ENCODE data around the gene GH1. TPM values are rescaled to one million over a fixed set of nuclear protein-coding genes. Genes with fewer than 3 reads are reported as not detected.
"Not testable (repeated sequence)": the region's sequence is repeated elsewhere in the genome, so short reads cannot be mapped to it uniquely, and the experiment has no call there.

Gene GH1
- total RNA-seq, 2 experiments from 2014 or later, result not detected

- DNase-seq; H3K36me3 Mint-ChIP-seq (ENCODE audit: low read depth); H3K27me3 Mint-ChIP-seq; H3K27ac Mint-ChIP-seq; H3K4me3 Mint-ChIP-seq; H3K4me1 Mint-ChIP-seq; H3K9me3 Mint-ChIP-seq; POLR2A ChIA-PET: not testable (repeated sequence)
- CTCF ChIA-PET, result interaction anchor here (0.6 kb wide), 1 partner anchor 14 kb away, joined by 3 read pairs; no protein-coding TSS in a partner anchor
Observed at GRCh38 chr17:63878413-63878812, 40.2 kb downstream of the GH1 start.

DNA sequence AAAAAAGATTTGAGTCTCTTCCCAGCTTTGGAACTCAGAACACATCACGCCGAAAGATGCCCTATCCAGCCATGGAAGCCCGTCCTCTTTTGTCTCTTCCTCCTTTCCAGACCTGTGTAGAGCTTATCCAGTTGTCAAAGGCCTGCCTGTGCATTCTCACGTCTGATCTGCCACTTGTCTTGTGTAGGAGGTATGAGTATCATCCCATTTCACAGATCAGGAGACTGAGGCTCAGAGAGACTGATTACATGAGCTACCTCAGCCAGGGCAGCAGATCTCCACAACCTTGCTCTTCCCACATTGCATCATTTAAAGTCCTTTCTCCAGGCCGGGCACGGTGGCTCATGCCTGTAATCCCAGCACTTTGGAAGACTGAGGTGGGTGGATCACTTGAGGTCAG lies 43.9 kb downstream of the GH1 start:
- CTCF ChIA-PET; H3K9me3 Mint-ChIP-seq; H3K27ac Mint-ChIP-seq; POLR2A ChIA-PET; H3K4me1 Mint-ChIP-seq; DNase-seq; H3K36me3 Mint-ChIP-seq (ENCODE audit: low read depth); H3K4me3 Mint-ChIP-seq: not testable (repeated sequence)
- peaks cover 16% of the 10 kb centered on the region for H3K27me3 Mint-ChIP-seq

DNA sequence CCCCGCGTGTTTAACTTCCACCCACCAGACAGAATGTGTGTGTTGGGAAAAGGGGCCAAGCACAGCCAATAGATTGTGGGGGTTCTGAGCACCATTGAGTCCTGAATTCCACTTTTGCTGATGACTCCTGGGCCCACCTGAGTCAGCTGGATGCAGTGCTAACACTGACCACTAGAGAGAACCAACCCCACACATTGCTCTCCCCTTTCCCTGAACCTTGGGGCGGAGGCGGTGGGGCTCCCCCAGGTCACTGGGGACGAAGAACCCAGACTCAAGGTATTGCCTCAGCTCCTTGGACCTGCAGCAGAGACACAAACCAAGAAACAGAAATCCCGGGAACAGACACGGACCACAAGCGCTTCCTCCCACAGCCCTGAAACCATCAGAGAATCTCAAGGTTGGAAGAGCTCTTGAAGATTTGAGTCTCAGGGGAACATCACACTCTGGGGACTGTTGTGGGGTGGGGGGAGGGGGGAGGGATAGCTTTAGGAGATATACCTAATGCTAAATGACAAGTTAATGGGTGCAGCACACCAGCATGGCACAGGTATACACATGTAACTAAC lies 44.5 kb downstream of the GH1 start:
- DNase-seq; H3K4me3 Mint-ChIP-seq; H3K9me3 Mint-ChIP-seq; POLR2A ChIA-PET; H3K27ac Mint-ChIP-seq; H3K36me3 Mint-ChIP-seq (ENCODE audit: low read depth); CTCF ChIA-PET; H3K4me1 Mint-ChIP-seq: not testable (repeated sequence)
- H3K27me3 Mint-ChIP-seq, result peaks cover 13% of the 10 kb centered on the region

- H3K4me3 Mint-ChIP-seq; DNase-seq; H3K9me3 Mint-ChIP-seq; H3K27ac Mint-ChIP-seq; H3K4me1 Mint-ChIP-seq; H3K36me3 Mint-ChIP-seq (ENCODE audit: low read depth); POLR2A ChIA-PET; CTCF ChIA-PET: not testable (repeated sequence)
- H3K27me3 Mint-ChIP-seq, result peaks cover 13% of the 10 kb centered on the region
Observed at GRCh38 chr17:63873577-63873976, 45.1 kb downstream of the GH1 start, which contains the start of gene CSH2. Gene CSH2 (minus strand): TSS chr17:63873677. CDS start chr17:63873614, 63 bp downstream.

DNA sequence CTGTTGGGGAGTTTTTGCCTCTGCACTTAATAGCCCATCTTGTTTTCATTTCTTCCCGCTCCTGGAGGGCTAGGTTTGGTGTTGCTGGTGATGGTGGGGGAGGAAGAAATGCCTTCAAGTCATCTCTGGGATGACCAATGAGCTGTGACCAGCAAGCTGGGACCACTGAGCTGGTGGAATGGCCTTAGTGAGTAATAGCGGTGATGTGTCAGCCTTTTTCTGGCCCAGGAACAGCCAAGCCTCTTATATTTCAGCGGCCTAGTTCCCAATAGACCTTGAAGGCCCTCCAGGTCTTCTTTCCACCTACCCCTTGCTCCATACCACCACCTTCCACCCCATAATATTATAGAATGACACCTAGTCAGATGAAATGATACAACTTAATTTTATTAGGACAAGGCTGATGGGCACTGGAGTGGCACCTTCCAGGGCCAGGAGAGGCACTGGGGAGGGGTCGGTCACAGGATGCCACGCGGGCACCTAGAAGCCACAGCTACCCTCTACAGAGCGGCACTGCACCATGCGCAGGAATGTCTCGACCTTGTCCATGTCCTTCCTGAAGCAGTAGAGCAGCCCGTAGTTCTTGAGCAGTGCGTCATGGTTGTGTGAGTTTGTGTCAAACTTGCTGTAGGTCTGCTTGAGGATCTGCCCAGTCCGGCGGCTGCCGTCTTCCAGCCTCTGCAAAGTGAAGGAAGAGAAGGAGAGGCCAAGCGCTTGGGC lies 46.8 kb downstream of the GH1 start:
- H3K27ac Mint-ChIP-seq; H3K9me3 Mint-ChIP-seq; DNase-seq; H3K36me3 Mint-ChIP-seq (ENCODE audit: low read depth); POLR2A ChIA-PET; H3K4me1 Mint-ChIP-seq; CTCF ChIA-PET; H3K4me3 Mint-ChIP-seq: not testable (repeated sequence)
- H3K27me3 Mint-ChIP-seq, result peaks cover 13% of the 10 kb centered on the region

GRCh38 chr17:63870292-63870665 lies 48.4 kb downstream of the GH1 start:
- peaks cover 15% of the 10 kb centered on the region for H3K27me3 Mint-ChIP-seq
- H3K9me3 Mint-ChIP-seq; H3K36me3 Mint-ChIP-seq (ENCODE audit: low read depth); DNase-seq; H3K4me3 Mint-ChIP-seq; POLR2A ChIA-PET; H3K4me1 Mint-ChIP-seq; H3K27ac Mint-ChIP-seq; CTCF ChIA-PET: not testable (repeated sequence)

GRCh38 chr17:63869491-63870291 lies 48.9 kb downstream of the GH1 start:
- H3K27me3 Mint-ChIP-seq, result peaks cover 15% of the 10 kb centered on the region
- CTCF ChIA-PET; H3K4me1 Mint-ChIP-seq; DNase-seq; H3K27ac Mint-ChIP-seq; H3K4me3 Mint-ChIP-seq; H3K9me3 Mint-ChIP-seq; H3K36me3 Mint-ChIP-seq (ENCODE audit: low read depth); POLR2A ChIA-PET: not testable (repeated sequence)

Other genes starting within 250 kb of the GH1 start
- gene LIMD2, start 218.7 kb downstream of the GH1 start, total RNA-seq, result 100 to 1,000 TPM; 409 to 433 TPM
- 10 to 100 TPM; 46.8 to 49.0 TPM for gene STRADA, start 177.0 kb downstream of the GH1 start, total RNA-seq
- 10 to 100 TPM; 59.2 to 65.4 TPM for gene CCDC47, start 145.2 kb downstream of the GH1 start, total RNA-seq
- gene DDX42, start 144.7 kb downstream of the GH1 start, total RNA-seq, result 100 to 1,000 TPM; 122 to 153 TPM
- gene PSMC5, start 91.4 kb downstream of the GH1 start, total RNA-seq, result 100 to 1,000 TPM; 119 to 155 TPM
- gene FTSJ3, start 91.2 kb downstream of the GH1 start, total RNA-seq, result 10 to 100 TPM; 49.2 to 55.0 TPM
- gene SMARCD2, start 76.2 kb downstream of the GH1 start, total RNA-seq, result 100 to 1,000 TPM; 133 to 138 TPM
- not detected for gene CSH2, start 45.2 kb downstream of the GH1 start, total RNA-seq
- gene GH2, start 36.9 kb downstream of the GH1 start, total RNA-seq, result not detected
- not detected for gene CSH1, start 22.3 kb downstream of the GH1 start, total RNA-seq
- not detected for gene CSHL1, start 7.6 kb downstream of the GH1 start, total RNA-seq
- gene CD79B, start 13.5 kb upstream of the GH1 start, total RNA-seq, result 10 to 100 TPM; 34.6 to 39.9 TPM
- gene SCN4A, start 54.1 kb upstream of the GH1 start, total RNA-seq, result under 1 TPM; 0.04 to 0.17 TPM
- 1 to 10 TPM; 3.8 TPM for gene PRR29, start 79.5 kb upstream of the GH1 start, total RNA-seq
- gene ICAM2, start 101.8 kb upstream of the GH1 start, total RNA-seq, result 100 to 1,000 TPM; 113 to 116 TPM
- gene ERN1, start 211.3 kb upstream of the GH1 start, total RNA-seq, result 10 to 100 TPM; 50.1 to 57.5 TPM

Data from activated CD4-positive, alpha-beta T cell treated with anti-CD3 and anti-CD28 coated beads, Interleukin-2, amount 10 ng/mL, durations not matched to agents 7 days and 5 days (primary cell).